HepG2 (cell line): ENCODE data around the gene NUP62. TPM values are rescaled to one million over a fixed set of nuclear protein-coding genes. Genes with fewer than 3 reads are reported as not detected.

Experiments used
- ATAC-seq: fragments of 200-7000 bp; cut with Tn5 transposase; 3 replicates; pipeline ENCODE4 v1.9.1; 2020; ENCODE audit warnings: mild to moderate bottlenecking, moderate library complexity
- BruUV-seq: library from RNA; stranded (reverse); fragments of 400-500 nt; replicated peaks from 2 replicates; lab custom pipeline; 2021; lab: Mats Ljungman, UMichigan
- CTCF ChIA-PET: fragments of 300-600 bp; formaldehyde crosslinking; extraction: SDS; loops from one replicate; lab custom pipeline; 2021; ENCODE audit warnings: low total read pairs, inconsistent platforms, low intra/inter-chr PET ratio; lab: Yijun Ruan, JAX
- POLR2A ChIA-PET: fragments of 350-600 bp; sonication (Branson Sonifier 250); formaldehyde crosslinking; loops from one replicate; lab custom pipeline; 2020; ENCODE audit warnings: antibody characterized with exemption, inconsistent platforms; lab: Yijun Ruan, JAX
- DNase-seq: peaks from one replicate; pipeline ENCODE4 v3.0.0-alpha.2; 2015; ENCODE audit warnings: low spot score
- FAIRE-seq: peaks from 3 replicates; lab custom pipeline; 2011; peaks lifted over from hg19 to GRCh38; lab: Jason Lieb, UNC
- H2AFZ ChIP-seq: one replicate; pipeline ENCODE4 v1.6.1; 2011; ENCODE audit warnings: low read length, inconsistent platforms
- H3K27ac ChIP-seq: fragments of 300-600 bp; 3 replicates; pipeline ENCODE4 v1.8.0; 2011; ENCODE audit warnings: mixed run types, mild to moderate bottlenecking, mixed read lengths, low read length, inconsistent platforms; ENCODE audit not compliant: insufficient read depth; ENCODE audit errors: extremely low read length
- H3K27me3 ChIP-seq, 2 experiments: fragments of 200-600 bp in 1 of 2; 2 replicates in 1 of 2; 3 replicates in 1 of 2; pipeline versions ENCODE4 v1.6.0 to v1.8.0; 2011; ENCODE audit warnings: low read length in 2 of 2, mild to moderate bottlenecking in 2 of 2, moderate library complexity in 2 of 2, inconsistent platforms in 1 of 2; ENCODE audit not compliant: insufficient read depth in 2 of 2, control insufficient read depth in 1 of 2
- H3K36me3 ChIP-seq, 2 experiments: fragments of 200-600 bp in 1 of 2; replicated peaks in 1 of 2; 2 replicates in 1 of 2; 3 replicates in 1 of 2; pipeline versions ENCODE4 v1.5.1 to v1.8.0; 2011; ENCODE audit warnings: low read length in 2 of 2, inconsistent platforms in 1 of 2; ENCODE audit not compliant: insufficient read depth in 2 of 2, control insufficient read depth in 1 of 2
- H3K4me1 ChIP-seq: 2 replicates; pipeline ENCODE4 v1.5.1; 2012; ENCODE audit warnings: low read length, inconsistent platforms; ENCODE audit not compliant: insufficient read depth
- H3K4me2 ChIP-seq: 2 replicates; pipeline ENCODE4 v1.6.0; 2011; ENCODE audit warnings: low read depth, low read length, inconsistent platforms
- H3K4me3 ChIP-seq, 3 experiments: fragments of 200-600 bp in 1 of 3; sonication (generic), shearing (Covaris generic) in 1 of 3; replicated peaks in 1 of 3; 2 replicates each; pipeline ENCODE4 v1.5.1; 2011 to 2016; ENCODE audit warnings: low read length in 3 of 3, inconsistent platforms in 2 of 3, low read depth in 2 of 3, mild to moderate bottlenecking in 2 of 3, control low read depth in 1 of 3, mixed read lengths in 1 of 3; ENCODE audit not compliant: insufficient read depth in 1 of 3
- H3K79me2 ChIP-seq: one replicate; pipeline ENCODE4 v1.6.1; 2011; ENCODE audit warnings: low read length, inconsistent platforms; ENCODE audit not compliant: insufficient read depth
- H3K9ac ChIP-seq: 2 replicates; pipeline ENCODE4 v1.6.0; 2011; ENCODE audit warnings: mild to moderate bottlenecking, low read depth, low read length, inconsistent platforms; ENCODE audit not compliant: insufficient read depth
- H3K9me3 ChIP-seq: 2 replicates; pipeline ENCODE4 v1.5.1; 2012; ENCODE audit warnings: mild to moderate bottlenecking, low read length
- H4K20me1 ChIP-seq: 2 replicates; pipeline ENCODE4 v1.6.0; 2011; ENCODE audit warnings: inconsistent platforms, mild to moderate bottlenecking, low read length, moderate library complexity; ENCODE audit not compliant: insufficient read depth
- CCDC6 ChIP-seq: sonication (generic); formaldehyde crosslinking; IDR thresholded peaks from 2 replicates; pipeline ENCODE4 v1.8.1; 2022; ENCODE audit warnings: mild to moderate bottlenecking, missing genetic modification reagents, moderate library complexity
- NKX3-1 ChIP-seq: sonication (generic); formaldehyde crosslinking; IDR thresholded peaks from 2 replicates; pipeline ENCODE4 v1.5.0; 2020; ENCODE audit warnings: missing genetic modification reagents
- NR3C1 ChIP-seq: sonication (generic); formaldehyde crosslinking; IDR thresholded peaks from 2 replicates; pipeline ENCODE4 v1.4.0; 2020; ENCODE audit warnings: missing genetic modification reagents
- SUZ12 ChIP-seq: fragments of 150-350 bp; IDR thresholded peaks from 2 replicates; pipeline ENCODE4 v1.6.1; 2014; ENCODE audit warnings: low read depth, low read length
- ZBTB44 ChIP-seq: sonication (generic); formaldehyde crosslinking; IDR thresholded peaks from 2 replicates; pipeline ENCODE4 v1.4.0; 2020; ENCODE audit warnings: missing genetic modification reagents
- ZNF382 ChIP-seq: sonication (generic); formaldehyde crosslinking; IDR thresholded peaks from 2 replicates; pipeline ENCODE4 v1.5.0; 2020; ENCODE audit warnings: missing genetic modification reagents, mild to moderate bottlenecking, borderline replicate concordance
- ZNF446 ChIP-seq: sonication (generic); formaldehyde crosslinking; IDR thresholded peaks from 2 replicates; pipeline ENCODE4 v1.5.0; 2020; ENCODE audit warnings: mild to moderate bottlenecking, missing genetic modification reagents
- ZNF451 ChIP-seq: sonication (generic); formaldehyde crosslinking; IDR thresholded peaks from 2 replicates; pipeline ENCODE4 v1.5.0; 2020; ENCODE audit warnings: mild to moderate bottlenecking, missing genetic modification reagents
- ZNF672 ChIP-seq: sonication (generic); formaldehyde crosslinking; IDR thresholded peaks from 2 replicates; pipeline ENCODE4 v1.8.1; 2022; ENCODE audit warnings: missing genetic modification reagents
- ZNF776 ChIP-seq: sonication (generic); formaldehyde crosslinking; IDR thresholded peaks from 2 replicates; pipeline ENCODE4 v1.4.0; 2020; ENCODE audit warnings: mild to moderate bottlenecking, missing genetic modification reagents
- ZSCAN5A ChIP-seq: sonication (generic); formaldehyde crosslinking; IDR thresholded peaks from 2 replicates; pipeline ENCODE4 v1.8.0; 2022; ENCODE audit warnings: mild to moderate bottlenecking, missing genetic modification reagents, borderline replicate concordance
- WGBS: methylation state at CpG from one replicate; pipeline ENCODE4 v1.1.6; 2017; ENCODE audit warnings: low lambda C conversion rate; 5-methylcytosine and 5-hydroxymethylcytosine counted together
- in situ Hi-C: cut with HindIII; loops from 2 replicates; pipeline ENCODE4 v1.10.0; 2017; ENCODE audit warnings: low pct_unique_long_range_greater_than_20kb; ENCODE audit not compliant: extremely low pct_ligation_motif_present
- intact Hi-C: fragments of 100-400 bp; cut with micrococcal nuclease; formaldehyde crosslinking; loops from one replicate; pipeline ENCODE4 v1.10.0; 2022; ENCODE audit not compliant: unreplicated experiment
- polyA plus RNA-seq, 8 experiments: library from polyadenylated mRNA; depleted of rRNA in 3 of 8; stranded (reverse) in 7 of 8; unstranded in 1 of 8; fragments of >200 nt; fragmentation: Illumina TruSeq in 4 of 8; extraction: Trizol in 4 of 8; gene quantifications; 2 replicates each; pipeline versions ENCODE4 v1.2.1 to v1.2.3, GENCODE V29; 2011 to 2016; ENCODE audit warnings: low read depth in 4 of 8, missing spikeins in 1 of 8, mixed read lengths in 1 of 8; ENCODE audit not compliant: insufficient read depth in 1 of 8
- total RNA-seq, 5 experiments: library from RNA; depleted of rRNA; stranded (reverse); fragments of >200 nt; fragmentation: Illumina TruSeq; extraction: Trizol; gene quantifications; 2 replicates each; pipeline ENCODE4 v1.2.3, GENCODE V29; 2016; ENCODE audit warnings: low read depth in 1 of 5
- TF ChIP-seq, protein P1 (sequence below): sonication (generic); formaldehyde crosslinking; IDR thresholded peaks from 2 replicates; pipeline ENCODE4 v1.5.1; 2020; ENCODE audit warnings: mild to moderate bottlenecking, missing genetic modification reagents
- TF ChIP-seq, protein P2 (sequence below): sonication (generic); formaldehyde crosslinking; IDR thresholded peaks from 2 replicates; pipeline ENCODE4 v1.5.0; 2020; ENCODE audit warnings: missing genetic modification reagents, mild to moderate bottlenecking, borderline replicate concordance
- TF ChIP-seq, protein P3 (sequence below): IDR thresholded peaks from 2 replicates; pipeline ENCODE4 v1.6.1; 2016; ENCODE audit warnings: mild to moderate bottlenecking, missing biosample characterization, missing genetic modification reagents
- TF ChIP-seq, protein P4 (sequence below): IDR thresholded peaks from 2 replicates; pipeline ENCODE4 v1.6.1; 2016
- TF ChIP-seq, protein P5 (sequence below): sonication (generic); formaldehyde crosslinking; IDR thresholded peaks from 2 replicates; pipeline ENCODE4 v1.4.0; 2020; ENCODE audit warnings: missing genetic modification reagents

The NUP62 gene
- total and polyA plus RNA-seq, 2 of the 13 experiments (the other 11 are each of a cell fraction or from before 2014, with no cell fraction given), result 16.5 to 41.5 TPM

DNA sequence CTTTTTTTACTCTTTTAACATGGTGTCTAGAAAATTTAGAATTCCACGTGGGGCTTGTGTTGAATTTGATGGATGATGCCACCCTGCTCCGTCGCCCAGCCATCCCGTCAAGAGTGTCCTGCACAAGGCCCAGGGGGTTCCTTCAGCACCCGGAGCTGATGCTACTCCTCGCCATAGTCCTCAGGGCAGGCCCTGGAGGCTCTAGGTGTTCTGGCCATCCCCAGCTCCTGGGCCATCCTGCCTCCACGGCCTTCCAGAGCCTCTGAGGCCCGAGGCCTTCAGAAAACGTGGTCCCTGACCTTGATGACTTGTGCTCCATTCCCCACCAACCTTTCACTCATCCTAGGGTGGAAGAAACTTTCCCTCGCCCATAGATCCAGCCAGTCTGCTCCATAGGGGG is 55.5 kb downstream of the NUP62 start:
- peaks cover 0 to 8% of the 10 kb centered on the region in 2 experiments for H3K36me3 ChIP-seq
- DNase-seq (no peak), FAIRE-seq (no peak), ATAC-seq (no peak)
- no peaks in the 10 kb centered on the region for H3K9me3 ChIP-seq
- no peak overlapping the region; the same call in 1 of the 2 replicates for H3K9ac ChIP-seq
- H3K4me1 ChIP-seq, result peaks cover 31% of the 10 kb centered on the region
- intact Hi-C loops, result no loop called here
- H3K27ac ChIP-seq, result no peak overlapping the region
- H3K79me2 ChIP-seq, result peaks cover 32% of the 10 kb centered on the region
- ChIA-PET POLR2A (no interaction called here), CTCF (no interaction called here)
- no peak overlapping the region for H2AFZ ChIP-seq
- H4K20me1 ChIP-seq, result peaks cover 5% of the 10 kb centered on the region; the same call in 1 of the 2 replicates
- no TSS peak for BruUV-seq
- H3K4me2 ChIP-seq, result no peak overlapping the region
- H3K27me3 ChIP-seq, result no peaks in the 10 kb centered on the region; a peak in 1 of 5 replicates
- 93% methylated on average over 10 of the region's 10 CpGs for WGBS
- no peak overlapping the region for H3K4me3 ChIP-seq
- in situ Hi-C loops, result no loop called here
- TF ChIP-seq ZNF446 (CRISPR knock-in tag), result no peak
- no peak for TF ChIP-seq ZNF382 (CRISPR knock-in tag)
- TF ChIP-seq, protein P1, sequence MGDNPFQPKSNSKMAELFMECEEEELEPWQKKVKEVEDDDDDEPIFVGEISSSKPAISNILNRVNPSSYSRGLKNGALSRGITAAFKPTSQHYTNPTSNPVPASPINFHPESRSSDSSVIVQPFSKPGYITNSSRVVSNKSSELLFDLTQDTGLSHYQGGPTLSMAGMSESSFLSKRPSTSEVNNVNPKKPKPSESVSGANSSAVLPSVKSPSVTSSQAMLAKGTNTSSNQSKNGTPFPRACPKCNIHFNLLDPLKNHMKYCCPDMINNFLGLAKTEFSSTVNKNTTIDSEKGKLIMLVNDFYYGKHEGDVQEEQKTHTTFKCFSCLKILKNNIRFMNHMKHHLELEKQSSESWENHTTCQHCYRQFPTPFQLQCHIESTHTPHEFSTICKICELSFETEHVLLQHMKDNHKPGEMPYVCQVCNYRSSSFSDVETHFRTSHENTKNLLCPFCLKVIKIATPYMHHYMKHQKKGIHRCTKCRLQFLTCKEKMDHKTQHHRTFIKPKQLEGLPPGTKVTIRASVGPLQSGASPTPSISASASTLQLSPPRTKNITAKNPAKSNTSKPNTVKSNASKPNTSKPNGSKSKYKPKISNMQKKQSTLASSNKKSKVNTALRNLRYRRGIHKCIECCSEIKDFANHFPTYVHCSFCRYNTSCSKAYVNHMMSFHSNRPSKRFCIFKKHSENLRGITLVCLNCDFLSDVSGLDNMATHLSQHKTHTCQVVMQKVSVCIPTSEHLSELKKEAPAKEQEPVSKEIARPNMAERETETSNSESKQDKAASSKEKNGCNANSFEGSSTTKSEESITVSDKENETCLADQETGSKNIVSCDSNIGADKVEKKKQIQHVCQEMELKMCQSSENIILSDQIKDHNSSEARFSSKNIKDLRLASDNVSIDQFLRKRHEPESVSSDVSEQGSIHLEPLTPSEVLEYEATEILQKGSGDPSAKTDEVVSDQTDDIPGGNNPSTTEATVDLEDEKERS (CRISPR knock-in tag), result no peak
- no peak for TF ChIP-seq ZSCAN5A (CRISPR knock-in tag)
- no peak for TF ChIP-seq NKX3-1 (CRISPR knock-in tag)
- no peak for TF ChIP-seq CCDC6
- TF ChIP-seq NR3C1, result no peak
- no peak for TF ChIP-seq SUZ12
- no peak for TF ChIP-seq ZNF672 (CRISPR knock-in tag)
- TF ChIP-seq, protein P2, sequence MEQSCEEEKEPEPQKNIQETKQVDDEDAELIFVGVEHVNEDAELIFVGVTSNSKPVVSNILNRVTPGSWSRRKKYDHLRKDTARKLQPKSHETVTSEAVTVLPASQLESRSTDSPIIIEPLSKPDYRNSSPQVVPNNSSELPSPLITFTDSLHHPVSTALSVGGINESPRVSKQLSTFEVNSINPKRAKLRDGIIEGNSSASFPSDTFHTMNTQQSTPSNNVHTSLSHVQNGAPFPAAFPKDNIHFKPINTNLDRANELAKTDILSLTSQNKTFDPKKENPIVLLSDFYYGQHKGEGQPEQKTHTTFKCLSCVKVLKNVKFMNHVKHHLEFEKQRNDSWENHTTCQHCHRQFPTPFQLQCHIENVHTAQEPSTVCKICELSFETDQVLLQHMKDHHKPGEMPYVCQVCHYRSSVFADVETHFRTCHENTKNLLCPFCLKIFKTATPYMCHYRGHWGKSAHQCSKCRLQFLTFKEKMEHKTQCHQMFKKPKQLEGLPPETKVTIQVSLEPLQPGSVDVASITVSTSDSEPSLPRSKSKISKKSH, result no peak
- TF ChIP-seq, protein P3, sequence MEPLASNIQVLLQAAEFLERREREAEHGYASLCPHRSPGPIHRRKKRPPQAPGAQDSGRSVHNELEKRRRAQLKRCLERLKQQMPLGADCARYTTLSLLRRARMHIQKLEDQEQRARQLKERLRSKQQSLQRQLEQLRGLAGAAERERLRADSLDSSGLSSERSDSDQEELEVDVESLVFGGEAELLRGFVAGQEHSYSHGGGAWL (CRISPR knock-in tag), result no peak
- TF ChIP-seq ZBTB44, result no peak
- TF ChIP-seq, protein P4, sequence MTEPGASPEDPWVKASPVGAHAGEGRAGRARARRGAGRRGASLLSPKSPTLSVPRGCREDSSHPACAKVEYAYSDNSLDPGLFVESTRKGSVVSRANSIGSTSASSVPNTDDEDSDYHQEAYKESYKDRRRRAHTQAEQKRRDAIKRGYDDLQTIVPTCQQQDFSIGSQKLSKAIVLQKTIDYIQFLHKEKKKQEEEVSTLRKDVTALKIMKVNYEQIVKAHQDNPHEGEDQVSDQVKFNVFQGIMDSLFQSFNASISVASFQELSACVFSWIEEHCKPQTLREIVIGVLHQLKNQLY (CRISPR knock-in tag), result no peak
- no peak for TF ChIP-seq ZNF776 (CRISPR knock-in tag)
- no peak for TF ChIP-seq ZNF451 (CRISPR knock-in tag)
- TF ChIP-seq, protein P5, sequence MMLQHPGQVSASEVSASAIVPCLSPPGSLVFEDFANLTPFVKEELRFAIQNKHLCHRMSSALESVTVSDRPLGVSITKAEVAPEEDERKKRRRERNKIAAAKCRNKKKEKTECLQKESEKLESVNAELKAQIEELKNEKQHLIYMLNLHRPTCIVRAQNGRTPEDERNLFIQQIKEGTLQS (CRISPR knock-in tag), result no peak
